ENCODE measurements around the gene N4BP3.

GRCh38 chr5:178115136-178115813 is 1.9 kb downstream of the N4BP3 start:
- no peak for TF ChIP-seq EZH2 (IDR thresholded peaks at IDR 0.05; ENCODE audit: insufficient read depth, poor library complexity, severe bottlenecking)
- TF ChIP-seq EZH2phosphoT487 (IDR thresholded peaks at IDR 0.05; ENCODE audit: insufficient read depth, low read depth) = no peak

Data from GM23248 (cell line).